Ureter (tissue), 1 donor: Measurements from ENCODE around the gene PPP1R14D. TPM values are rescaled to one million over a fixed set of nuclear protein-coding genes. Genes with fewer than 3 reads are reported as not detected.
"Not testable (repeated sequence)": the region's sequence is repeated elsewhere in the genome, so short reads cannot be mapped to it uniquely, and the experiment has no call there.

Source experiments
- DNase-seq: peaks from one replicate; pipeline ENCODE4 v3.0.0-alpha.2; 2020; ENCODE audit warnings: low spot score
- total RNA-seq: library from RNA; stranded (reverse); gene quantifications from one replicate; pipeline ENCODE4 v1.2.4, GENCODE V29; 2023
- donor health status: DM: yes; HTN: yes; CAD: no.

Gene PPP1R14D, protein sequence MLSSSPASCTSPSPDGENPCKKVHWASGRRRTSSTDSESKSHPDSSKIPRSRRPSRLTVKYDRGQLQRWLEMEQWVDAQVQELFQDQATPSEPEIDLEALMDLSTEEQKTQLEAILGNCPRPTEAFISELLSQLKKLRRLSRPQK
- not detected for total RNA-seq

DNA sequence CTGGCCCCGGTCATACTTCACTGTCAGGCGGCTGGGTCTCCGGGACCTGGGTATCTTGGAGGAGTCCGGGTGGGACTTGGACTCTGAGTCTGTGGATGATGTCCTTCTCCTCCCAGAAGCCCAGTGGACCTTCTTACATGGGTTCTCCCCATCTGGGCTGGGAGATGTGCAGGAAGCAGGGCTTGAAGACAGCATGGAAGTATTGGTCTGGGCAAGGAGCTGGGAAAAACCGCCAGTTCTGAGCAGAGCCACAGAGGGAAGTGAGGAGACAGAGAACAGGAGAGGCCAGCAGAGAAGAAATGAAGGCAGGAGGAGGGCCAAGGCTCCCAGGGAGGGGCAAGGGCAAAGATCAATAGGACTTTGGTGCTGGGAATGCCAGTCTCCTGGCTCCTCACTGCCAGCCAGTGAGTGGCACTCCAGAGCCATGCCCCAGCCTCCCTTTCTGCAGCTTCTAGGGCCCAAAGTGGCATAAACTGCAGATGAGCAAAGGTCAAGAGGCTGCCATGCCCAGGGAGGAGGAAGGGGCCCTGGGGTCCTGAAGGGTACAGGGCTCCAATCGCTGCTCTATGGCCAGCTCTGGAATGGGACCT, at the start of gene PPP1R14D:
PPP1R14D (minus strand) TSS at position 262 of the 590 bp plus-strand sequence; CDS start at position 195, 67 bp downstream.
- no peak for DNase-seq

DNA sequence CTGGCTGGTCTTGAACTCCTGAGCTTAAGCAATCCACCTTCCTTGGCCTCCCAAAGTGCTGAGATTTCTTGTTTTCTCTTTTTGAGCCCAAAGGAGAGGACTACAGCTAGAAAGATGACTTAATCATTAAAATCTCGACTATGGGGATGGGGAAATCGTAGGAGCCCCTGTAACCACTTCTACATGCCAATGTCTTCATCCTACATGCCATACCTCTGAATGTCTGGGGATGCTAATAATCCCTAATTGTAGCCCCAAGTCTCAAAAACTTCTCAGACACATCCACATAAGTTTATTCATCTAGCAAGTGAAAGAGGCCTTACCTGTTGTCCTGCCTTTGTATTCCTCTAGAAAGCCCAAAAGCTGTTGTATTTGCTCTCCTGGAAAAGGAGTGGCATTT, 49.2 kb upstream of the PPP1R14D start:
- DNase-seq: no peak

DNA sequence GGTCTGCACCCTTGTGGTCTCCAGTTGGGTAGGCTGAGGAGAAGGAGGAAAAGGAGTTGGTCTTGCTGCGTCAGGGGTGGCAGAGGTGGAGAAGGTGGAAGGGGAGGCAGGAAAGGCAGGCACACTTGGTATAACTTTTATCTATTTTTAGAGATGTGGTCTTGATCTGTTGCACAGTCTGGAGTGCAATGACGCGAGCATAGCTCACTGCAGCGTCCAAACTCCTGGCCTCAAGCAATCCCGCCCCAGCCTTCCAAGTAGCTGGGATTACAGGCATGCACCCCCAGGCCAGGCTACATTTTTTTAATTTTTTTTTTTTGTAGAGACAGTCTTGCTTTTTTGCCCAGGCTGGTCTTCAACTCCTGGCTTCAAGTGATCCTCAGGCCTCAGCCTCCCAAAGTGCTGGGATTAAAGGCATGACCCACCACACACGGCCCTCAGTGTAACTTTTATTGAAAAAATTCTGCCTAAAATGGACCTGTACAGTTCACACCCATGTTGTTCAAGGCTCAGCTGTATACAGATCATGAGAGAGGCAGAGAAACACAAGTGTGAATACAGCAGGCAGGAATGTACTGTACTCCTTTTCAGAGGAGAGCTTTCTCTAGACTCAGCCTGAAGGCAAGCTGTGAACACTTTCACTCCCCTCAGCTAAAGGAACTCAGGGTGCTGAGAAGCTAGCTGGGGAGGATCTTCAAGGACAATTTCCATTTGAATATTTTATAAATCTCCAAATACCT, 47.7 kb upstream of the PPP1R14D start:
- DNase-seq: no peak

DNA sequence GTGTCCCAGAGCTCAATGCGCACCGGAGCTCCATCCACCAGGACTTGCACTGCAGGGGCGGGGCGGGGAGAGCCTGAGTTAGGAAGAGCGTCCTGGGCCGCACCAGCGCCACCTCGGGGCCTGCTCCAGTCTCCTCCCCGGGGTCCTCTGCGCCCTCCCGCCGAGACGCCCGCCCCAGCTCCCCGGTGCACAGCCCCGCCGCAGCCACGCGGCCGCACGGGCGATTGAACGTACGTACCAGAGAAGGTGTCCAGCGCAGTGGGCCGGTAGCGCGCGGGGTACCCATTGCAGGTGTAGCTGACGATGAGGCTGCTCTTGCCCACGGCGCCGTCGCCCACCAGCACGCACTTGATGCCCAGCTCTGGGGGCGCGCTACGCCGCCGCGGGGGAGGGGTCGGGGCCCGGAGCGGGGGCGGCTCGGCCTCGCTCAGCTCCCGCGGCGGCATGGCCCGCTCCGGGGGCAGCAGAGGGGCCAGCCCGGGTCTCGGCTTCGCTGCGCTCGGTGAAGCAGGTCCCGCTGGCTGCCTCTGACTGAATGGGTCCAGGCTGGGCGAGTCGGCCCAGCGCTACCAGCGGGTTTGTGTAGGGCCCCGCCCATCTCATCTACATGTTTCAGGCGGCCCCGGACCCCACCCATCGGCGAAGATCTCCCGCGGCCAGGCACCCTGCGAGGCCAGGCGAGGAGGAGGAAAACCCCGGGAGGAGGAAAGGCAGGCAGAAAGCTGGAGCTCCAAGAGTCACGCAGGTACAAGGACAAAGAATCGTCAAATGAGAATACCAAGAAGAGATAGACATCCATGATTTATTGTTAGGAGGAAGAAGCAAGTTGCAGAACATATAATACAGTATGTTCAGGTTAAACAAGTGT, 45.4 kb upstream of the PPP1R14D start, which contains the start of gene RHOV:
RHOV (minus strand) TSS at position 541 of the 868 bp plus-strand sequence; CDS start at position 446, 95 bp downstream.
- peak; percentile 73 for DNase-seq

DNA sequence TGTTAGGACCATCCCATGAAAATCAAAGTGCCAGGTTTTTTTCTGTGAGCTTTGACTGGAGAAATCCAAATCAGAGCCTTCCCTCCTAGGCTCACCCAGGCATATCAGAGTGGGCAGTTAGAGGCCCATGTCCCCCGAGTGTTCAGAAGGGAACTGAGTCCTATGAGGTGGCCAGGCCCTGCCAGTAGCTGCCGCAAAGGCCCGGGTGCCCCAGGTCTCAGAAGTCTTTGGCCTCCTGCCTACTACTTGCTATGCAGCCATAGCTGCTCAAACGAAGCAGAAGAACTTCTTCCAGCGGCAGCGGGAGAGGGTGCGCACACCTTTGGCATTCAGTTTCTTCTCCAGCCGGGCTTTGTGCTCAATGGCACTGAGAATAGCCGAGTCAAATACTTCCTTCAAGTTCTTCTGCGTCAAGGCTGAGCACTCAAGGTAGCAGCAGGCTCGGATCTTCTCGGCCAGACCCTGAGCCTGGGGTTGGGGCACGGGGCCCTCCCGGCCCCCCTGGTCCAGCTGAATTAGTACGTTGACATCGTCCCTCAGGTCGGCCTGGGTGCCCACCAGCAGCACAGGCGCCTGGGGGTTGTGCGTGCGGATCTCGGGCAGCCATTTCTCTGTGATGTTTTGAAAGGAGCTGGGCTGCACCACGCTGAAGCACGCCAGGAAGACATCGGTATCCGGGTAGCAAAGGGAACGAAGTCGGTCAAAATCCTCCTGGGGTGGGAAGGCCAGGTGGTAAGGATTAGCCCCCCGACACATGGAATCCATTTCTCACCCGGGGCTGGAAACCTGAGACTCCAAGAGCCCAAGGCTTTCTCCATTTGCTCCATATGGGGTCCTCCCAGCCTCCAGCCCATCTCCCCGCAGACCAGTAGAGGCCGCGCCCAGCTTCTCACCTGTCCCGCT, 44.5 kb upstream of the PPP1R14D start:
- no peak for DNase-seq

DNA sequence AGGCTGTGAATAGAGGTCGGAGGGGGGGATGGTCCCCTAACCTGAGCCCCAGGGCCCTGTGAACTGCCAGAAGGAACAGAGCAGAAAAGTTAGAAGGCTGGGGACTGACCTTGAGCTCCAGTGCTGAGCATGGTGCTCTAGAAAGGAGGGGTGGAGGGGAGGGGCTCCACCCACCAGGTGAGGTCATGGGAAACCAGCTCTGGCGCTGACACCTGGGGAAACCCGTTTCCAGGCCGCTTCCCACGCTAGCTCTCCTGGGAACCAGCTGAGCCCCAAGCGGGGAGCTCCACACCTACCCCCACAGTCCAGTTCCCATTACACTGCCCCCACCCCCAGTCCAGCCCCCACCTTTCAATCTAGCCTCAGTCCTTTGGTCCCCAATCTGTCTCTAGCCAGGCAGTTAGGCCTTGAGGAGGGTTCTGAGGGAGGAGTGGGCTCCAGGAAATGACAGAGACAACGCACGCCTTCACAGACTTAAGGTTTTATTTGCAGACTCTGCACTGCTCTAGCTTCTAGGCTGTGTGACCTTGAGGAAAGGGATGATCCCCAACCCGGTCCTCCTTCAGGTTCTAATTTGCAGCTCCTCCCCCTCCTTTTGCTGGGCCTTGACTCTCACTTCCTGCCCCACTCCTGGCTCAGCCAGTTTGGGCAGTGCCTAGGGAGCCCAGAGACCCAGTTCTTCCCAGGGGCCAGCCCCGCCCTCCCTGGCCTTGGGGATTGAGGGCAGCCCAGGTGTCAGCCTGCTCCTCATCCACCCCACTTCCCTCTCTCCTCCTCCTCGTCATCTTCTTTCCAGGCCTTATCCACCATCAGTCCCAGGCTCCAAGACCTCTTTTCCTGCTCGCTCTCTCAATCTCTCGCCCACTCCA, 43.5 kb upstream of the PPP1R14D start:
- peak; percentile 84 for DNase-seq

DNA sequence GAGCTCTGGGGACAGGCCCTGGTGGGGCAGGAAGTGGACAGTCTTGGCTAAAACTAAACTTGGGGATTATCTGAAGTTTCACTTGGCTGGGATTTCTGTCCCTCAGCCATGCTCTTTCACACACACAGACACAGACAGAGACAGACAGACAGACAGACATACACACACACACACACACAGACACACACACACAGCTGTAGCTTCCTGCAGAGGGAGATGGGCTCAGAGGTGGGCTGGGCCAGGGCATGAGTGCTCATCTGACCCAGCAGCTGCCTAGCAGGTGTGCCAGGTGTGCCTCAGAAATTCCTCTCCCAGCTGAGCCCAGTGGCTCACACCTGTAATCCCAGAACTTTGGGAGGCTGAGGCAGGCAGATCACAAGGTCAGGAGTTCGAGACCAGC, 42.2 kb upstream of the PPP1R14D start:
- no peak for DNase-seq

DNA sequence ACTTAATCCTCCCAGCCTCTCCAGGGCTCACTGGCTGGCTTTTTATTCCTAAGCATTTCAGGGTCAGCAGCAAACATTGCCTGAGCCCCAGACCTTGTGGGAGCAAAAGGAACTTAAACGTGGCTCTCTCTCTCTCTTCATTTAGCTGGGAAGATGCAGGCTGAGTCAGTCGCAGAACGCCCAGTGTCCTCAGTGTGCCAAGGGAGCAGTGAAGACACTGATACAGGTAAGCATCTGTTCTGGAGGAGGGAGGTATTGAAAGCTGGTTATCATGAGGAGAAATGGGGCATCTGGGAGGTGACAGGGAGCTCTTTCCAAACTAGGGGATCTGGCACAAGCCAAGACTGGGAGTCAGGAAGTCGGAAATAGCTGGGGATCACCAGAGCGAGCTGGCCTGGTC, 41.2 kb upstream of the PPP1R14D start:
- no peak for DNase-seq

DNA sequence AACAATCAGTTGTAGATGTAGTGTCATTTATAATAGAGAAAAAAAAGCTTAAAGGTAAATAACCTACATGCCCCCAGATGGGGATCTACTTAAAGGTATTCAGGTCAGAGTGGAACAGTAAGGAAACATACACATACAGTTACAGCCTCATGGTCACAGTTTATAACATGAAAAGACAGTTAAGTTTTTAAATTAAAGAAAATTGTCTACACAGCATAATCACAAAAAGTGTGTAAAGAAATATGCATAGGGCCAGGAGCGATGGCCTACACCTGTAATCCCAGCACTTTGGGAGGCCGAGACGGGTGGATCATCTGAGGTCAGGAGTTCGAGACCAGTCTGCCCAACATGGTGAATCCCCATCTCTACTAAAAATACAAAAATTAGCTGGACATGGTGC, 38.7 kb upstream of the PPP1R14D start:
- DNase-seq: no peak

DNA sequence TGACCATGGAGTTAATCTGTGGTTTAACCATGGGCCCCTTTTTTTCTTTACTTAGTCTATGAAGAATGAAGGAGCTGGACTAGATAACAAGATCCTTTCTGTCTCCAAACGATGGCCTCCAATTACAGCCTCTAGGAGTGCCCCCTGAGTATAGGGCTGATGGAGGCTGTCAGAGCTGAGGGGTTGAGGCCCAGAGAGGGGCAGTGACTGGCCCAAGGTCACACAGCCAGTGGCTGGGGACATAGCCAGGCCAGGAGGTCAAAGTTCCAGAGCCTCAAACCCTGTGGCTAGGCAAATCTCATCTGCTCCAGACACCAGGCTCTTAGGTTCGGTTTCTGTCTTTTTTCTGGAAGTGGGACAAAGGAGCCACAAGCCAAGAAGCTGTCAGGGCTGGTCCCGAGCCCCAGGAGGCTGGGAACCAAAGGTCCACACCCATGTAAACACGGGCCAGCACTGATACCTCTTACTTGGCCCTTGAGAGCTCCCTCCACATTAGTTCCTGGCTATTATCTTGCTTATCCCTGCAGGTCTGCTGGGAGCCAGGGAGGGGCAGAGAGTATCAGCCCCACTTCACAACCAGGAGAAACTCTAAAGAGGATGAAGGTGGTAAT, 35.3 kb upstream of the PPP1R14D start:
- no peak for DNase-seq

DNA sequence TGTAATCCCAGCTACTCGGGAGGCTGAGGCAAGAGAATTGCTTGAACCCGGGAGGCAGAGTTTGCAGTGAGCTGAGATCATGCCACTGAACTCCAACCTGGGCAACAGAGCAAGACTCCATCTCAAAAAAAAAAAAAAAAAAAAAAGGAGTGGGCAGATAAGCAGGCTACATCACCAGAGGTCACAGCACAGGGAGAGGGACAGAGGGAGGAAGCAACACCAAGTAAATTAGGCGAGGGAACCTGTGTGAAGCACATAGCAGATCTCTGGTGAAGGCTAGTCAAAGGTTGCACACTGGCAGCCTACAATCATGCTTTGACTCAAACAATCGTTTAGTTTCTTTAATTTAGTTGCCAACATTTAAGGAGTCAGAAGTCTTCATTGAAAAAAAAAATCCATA, 32.6 kb upstream of the PPP1R14D start:
- not testable (repeated sequence) for DNase-seq

DNA sequence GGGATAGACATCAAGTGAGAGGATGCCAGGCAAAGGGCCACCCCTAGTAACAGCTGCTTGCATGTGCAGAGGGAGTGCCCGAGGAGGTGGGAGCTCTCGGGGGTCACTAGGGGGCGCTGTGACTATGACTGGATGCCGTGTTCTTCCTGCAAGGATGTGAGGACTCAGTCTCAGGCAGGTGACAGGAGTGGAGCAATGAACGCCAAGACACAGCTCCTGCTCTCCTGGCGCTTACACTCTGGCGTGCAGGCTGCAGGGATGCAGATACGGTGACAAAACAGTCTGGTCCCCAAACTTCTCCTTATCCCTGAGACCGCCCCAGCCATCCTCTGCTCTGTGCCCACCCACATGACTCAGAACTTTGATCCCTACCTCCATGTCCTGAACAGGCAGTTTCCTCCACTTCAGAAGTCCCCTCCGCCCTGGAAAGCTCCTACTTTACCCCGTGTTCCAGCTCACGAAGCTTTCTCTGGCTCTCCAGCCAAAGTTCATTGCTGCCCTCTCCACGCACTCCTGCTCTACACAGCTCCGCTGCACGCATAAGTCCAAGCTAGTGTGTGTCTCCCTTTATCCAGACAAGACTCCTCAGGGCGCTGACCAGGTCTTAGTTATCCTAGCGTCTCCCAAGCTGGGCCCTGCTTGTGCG, 30.8 kb upstream of the PPP1R14D start:
- DNase-seq: peak; percentile 86

DNA sequence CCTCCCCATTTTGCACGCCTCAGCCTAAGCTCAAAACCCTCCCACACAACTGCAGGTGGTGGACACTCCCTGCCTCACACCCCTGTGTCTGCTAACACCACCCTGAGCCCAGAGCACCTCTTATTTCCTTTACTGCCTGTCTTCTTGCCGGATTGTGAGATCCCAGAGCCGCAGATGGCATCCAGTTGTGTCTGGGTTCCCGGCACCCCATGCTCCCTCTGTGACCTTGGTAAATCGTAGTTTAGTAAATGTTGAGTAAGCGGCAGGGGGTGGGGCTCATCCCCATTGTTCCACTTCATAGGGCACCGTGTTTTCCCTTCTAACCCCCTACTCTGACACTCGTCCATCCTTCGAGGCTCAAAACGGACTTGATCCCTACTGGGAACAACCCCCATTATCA, 30.2 kb upstream of the PPP1R14D start:
- DNase-seq: no peak

DNA sequence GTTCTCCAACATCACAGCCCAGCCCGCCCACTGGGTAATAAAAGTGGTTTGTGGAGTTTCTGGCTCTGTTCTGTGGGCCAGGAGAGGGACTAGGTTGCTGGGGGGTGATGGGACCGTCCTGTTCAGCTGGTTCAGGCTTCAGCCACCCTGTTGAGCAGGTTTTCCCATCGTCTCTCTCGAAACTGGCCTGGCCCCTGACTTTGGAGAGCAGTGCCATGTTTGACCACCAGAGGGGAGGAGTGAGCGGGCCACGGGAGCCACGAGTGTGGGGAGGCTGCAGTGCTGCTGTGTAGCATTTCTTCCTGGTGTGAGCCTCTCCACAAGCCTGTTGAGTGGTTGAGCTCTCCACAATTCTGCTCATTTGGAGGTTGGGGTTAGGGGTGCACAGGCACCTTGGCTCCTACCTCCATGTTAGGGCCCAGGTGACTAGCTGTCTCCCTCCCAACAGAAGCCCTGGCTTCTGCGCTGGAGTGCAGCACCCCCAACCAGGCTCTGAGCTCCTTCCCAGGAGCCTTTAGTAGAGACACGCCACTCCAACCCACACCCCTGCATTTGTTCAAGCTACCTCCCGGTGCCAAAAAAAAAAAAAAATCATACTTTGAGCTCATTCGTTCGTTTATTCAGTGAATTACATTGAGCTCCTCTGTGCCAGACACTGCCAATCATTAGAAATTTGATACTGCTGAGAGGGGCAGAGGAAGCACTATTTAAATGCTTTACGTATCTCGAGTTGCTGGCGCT, 29.3 kb upstream of the PPP1R14D start:
- peak; percentile 92 for DNase-seq

DNA sequence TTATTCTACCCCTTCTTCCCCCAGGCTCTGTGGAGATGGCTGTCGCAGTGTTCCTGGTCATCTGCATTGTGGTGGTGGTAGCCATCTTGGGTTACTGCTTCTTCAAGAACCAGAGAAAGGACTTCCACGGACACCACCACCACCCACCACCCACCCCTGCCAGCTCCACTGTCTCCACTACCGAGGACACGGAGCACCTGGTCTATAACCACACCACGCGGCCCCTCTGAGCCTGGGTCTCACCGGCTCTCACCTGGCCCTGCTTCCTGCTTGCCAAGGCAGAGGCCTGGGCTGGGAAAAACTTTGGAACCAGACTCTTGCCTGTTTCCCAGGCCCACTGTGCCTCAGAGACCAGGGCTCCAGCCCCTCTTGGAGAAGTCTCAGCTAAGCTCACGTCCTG, 28.2 kb upstream of the PPP1R14D start:
- no peak for DNase-seq

DNA sequence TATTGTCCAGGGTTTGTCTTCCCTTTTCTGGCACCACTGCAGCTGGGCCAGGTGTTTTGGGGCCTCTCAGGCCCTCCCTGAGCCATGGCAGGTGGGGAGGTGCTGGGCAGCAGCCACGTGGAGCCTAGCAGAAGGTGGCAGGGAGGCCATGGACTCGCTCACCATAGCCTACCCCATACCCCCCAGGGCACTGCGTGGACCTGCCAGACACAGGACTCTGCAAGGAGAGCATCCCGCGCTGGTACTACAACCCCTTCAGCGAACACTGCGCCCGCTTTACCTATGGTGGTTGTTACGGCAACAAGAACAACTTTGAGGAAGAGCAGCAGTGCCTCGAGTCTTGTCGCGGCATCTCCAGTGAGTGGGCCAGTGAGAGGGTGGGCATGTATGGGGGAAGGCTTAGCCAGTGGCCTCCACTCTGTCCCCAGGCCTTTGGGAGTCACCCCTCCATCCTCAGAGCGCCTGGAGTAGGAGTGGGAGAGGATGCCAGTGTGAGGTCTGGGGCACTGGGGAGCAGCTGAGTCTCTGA, 27.3 kb upstream of the PPP1R14D start:
- DNase-seq: no peak

DNA sequence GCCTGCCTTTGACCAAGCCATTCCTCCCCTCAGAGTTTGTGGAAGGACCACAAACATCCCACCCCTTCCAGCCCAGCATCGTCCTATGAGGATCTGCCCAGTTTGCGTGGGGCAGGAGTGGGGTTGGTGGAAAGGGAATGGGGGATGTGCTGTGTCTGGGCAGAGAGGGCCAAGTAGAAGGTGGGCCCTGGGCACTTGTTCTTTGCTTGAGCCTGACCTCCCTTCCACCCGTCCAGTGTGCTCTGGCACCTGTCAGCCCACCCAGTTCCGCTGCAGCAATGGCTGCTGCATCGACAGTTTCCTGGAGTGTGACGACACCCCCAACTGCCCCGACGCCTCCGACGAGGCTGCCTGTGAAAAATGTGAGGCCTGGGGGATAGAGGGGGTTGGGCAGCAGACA, 25.7 kb upstream of the PPP1R14D start:
- no peak for DNase-seq

DNA sequence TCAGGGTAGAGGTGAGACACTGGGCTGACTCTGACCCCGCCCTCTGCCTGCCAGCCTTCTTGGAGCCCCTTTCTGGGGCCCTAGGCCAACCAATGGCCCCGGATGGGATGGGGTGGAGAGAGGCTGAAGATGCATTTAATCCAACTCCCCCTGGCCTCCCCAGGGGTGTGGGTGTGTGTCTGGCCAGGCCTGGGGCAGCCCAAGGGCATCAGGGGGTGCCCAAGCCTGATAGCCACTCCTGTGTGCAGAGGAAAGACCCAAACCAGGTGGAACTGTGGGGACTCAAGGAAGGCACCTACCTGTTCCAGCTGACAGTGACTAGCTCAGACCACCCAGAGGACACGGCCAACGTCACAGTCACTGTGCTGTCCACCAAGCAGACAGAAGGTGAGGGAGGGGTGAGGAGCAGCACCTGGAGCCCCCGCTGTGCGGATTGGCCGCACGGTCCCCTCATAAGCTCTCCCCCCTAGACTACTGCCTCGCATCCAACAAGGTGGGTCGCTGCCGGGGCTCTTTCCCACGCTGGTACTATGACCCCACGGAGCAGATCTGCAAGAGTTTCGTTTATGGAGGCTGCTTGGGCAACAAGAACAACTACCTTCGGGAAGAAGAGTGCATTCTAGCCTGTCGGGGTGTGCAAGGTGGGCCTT, 24.9 kb upstream of the PPP1R14D start:
- no peak for DNase-seq
